Left lung (tissue), 10 donors: ENCODE measurements around the gene NEURL1B. TPM values are rescaled to one million over a fixed set of nuclear protein-coding genes. Genes with fewer than 3 reads are reported as not detected.

Experiments
- ATAC-seq: fragments of 200-7000 bp; cut with Tn5 transposase; one replicate; pipeline ENCODE4 v1.9.1; 2020; ENCODE audit warnings: moderate library complexity
- DNase-seq, 4 donors: peaks; one replicate each; pipeline ENCODE4 v3.0.0-alpha.2; 2013 to 2020
- H3K27ac ChIP-seq, 2 donors: fragments of 200-600 bp; sonication (generic) in 1 of 2; one replicate each; pipeline versions ENCODE4 v1.5.0 to v1.8.0; 2020 to 2021
- H3K27me3 ChIP-seq, 2 donors: fragments of 200-600 bp; sonication (generic) in 1 of 2; one replicate each; pipeline versions ENCODE4 v1.5.0 to v1.8.0; 2020 to 2021
- H3K36me3 ChIP-seq, 2 donors: fragments of 200-600 bp; sonication (generic) in 1 of 2; one replicate each; pipeline versions ENCODE4 v1.5.0 to v1.8.0; 2020 to 2021
- H3K4me1 ChIP-seq, 2 donors: fragments of 200-600 bp; one replicate each; pipeline ENCODE4 v1.8.0; 2021
- H3K4me3 ChIP-seq, 2 donors: fragments of 200-600 bp; sonication (generic) in 1 of 2; one replicate each; pipeline versions ENCODE4 v1.5.0 to v1.8.0; 2020 to 2021; ENCODE audit warnings: mild to moderate bottlenecking in 1 of 2
- H3K9me3 ChIP-seq, 2 donors: fragments of 200-600 bp; sonication (generic) in 1 of 2; one replicate each; pipeline versions ENCODE4 v1.5.0 to v1.8.0; 2020 to 2021
- intact Hi-C, 2 donors: fragments of 100-400 bp; cut with DNase I; formaldehyde crosslinking; loops; one replicate each; pipeline versions ENCODE4 v1.11.2 to v1.14.2; 2022
- polyA plus RNA-seq, 6 donors: library from polyadenylated mRNA; unstranded; fragments of 120-200 nt; gene quantifications; one replicate each; pipeline ENCODE4 v1.2.1, GENCODE V29; 2013; ENCODE audit not compliant: insufficient read length in 6 of 6
- total RNA-seq, 2 donors: library from RNA; stranded (reverse); fragmentation: NEBNext Ultra II Directional; extraction: Animal tissue kit (Norgen Biotek cat#: 25700); gene quantifications; one replicate each; pipeline ENCODE4 v1.2.1, GENCODE V29; 2021
- TF ChIP-seq, protein P1 (sequence below), 2 donors: fragments of 200-600 bp; sonication (generic) in 1 of 2; IDR thresholded peaks; one replicate each; pipeline versions ENCODE4 v1.5.0 to v1.8.0; 2021; ENCODE audit warnings: antibody characterized with exemption in 2 of 2
- donor health status: DM: no; HTN: yes; CAD: no.
- donor health status: DM: no; HTN: no; CAD: no.

The NEURL1B gene
- total and polyA plus RNA-seq, 8 donors: 11.8 to 34.1 (median 29.1) TPM

DNA sequence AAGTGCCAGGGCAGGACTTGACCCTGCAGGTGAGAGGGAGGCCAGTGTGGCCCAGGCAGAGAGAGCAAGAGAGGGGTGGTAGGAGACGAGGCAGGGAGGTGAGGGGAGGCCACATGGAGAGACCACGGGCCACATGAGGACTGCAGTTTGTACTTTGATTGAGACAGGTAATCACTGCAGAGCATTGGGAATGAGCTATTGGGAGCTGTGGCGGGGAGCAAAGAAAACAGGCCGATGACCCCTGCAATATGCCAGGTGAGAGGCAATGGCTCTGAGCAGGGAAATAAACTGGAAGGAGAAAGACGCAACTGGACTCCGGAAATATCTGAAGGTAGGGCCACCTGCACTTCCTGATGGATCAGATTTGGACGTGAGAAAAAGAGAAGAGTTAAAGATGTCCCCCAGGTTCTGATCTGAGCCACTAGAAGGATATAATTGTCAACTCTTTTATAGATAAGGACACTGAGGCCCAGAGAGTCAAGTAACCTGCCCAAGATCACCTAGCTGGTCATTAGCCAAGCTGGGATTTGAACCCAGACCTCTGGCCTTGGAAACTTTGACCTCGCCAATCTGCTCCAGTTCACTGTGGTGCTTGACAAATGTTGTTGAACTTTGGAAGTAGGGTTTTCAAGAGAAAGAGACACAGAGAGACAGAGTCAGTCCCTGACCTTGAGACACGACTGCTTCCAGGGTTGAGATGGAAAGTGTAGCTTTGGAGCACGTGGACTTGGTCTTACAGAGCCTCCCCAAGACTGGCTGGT, 87.6 kb downstream of the NEURL1B start:
- H3K4me3 ChIP-seq: no peak overlapping the region
- no peaks in the 10 kb centered on the region for H3K9me3 ChIP-seq
- no peak overlapping the region for H3K27ac ChIP-seq
- no peaks in the 10 kb centered on the region for H3K36me3 ChIP-seq
- DNase-seq: no peak
- intact Hi-C loops: no loop called here
- ATAC-seq: no peak
- H3K4me1 ChIP-seq: peaks cover 10 to 12% of the 10 kb centered on the region in 2 donors
- no peaks in the 10 kb centered on the region for H3K27me3 ChIP-seq
- TF ChIP-seq, protein P1, sequence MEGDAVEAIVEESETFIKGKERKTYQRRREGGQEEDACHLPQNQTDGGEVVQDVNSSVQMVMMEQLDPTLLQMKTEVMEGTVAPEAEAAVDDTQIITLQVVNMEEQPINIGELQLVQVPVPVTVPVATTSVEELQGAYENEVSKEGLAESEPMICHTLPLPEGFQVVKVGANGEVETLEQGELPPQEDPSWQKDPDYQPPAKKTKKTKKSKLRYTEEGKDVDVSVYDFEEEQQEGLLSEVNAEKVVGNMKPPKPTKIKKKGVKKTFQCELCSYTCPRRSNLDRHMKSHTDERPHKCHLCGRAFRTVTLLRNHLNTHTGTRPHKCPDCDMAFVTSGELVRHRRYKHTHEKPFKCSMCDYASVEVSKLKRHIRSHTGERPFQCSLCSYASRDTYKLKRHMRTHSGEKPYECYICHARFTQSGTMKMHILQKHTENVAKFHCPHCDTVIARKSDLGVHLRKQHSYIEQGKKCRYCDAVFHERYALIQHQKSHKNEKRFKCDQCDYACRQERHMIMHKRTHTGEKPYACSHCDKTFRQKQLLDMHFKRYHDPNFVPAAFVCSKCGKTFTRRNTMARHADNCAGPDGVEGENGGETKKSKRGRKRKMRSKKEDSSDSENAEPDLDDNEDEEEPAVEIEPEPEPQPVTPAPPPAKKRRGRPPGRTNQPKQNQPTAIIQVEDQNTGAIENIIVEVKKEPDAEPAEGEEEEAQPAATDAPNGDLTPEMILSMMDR (IDR thresholded peaks at IDR 0.05): no peak

DNA sequence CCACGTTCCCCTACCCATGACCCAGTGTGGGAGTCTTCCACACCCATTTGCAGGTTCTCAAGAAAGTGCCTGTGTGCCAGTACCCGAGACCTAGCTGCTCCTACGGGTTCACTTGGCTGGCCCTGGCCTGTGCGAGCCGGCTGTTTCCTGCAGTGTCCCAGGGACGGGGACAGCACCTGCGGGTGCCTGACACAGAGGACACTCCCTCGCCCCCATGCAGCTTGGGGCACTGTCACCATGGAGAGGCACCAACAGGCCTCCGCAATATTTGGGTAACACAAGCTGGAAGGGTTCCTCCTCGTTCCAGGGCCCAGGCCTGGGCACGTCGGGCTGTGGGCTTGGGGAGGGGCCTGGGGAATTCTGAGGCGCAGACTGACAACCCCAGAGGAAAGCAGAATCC, 88.5 kb downstream of the NEURL1B start:
- intact Hi-C loops: no loop called here

DNA sequence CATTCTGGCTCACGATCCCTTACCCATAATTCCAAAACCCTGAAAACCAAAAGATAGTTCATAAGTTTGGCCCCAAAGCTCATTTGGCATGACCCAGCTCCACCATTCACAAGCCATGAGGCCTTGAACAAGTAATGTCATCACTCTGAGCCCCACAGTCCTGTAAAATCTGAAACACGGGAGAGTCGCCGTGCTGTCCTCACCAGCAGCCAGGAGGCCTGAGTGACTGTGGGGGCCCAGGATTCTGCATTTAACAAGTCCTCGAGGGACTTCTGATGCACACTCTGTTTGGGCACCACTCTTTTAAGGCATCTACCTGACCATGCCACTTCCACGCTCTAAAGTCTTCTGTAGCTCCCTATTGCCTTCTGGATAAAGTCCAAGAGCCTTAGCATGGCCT, 89.2 kb downstream of the NEURL1B start:
- no peaks in the 10 kb centered on the region for H3K9me3 ChIP-seq
- no peaks in the 10 kb centered on the region for H3K36me3 ChIP-seq
- DNase-seq (peak in 1 of 4 donors; percentile 6), ATAC-seq (no peak)
- TF ChIP-seq, protein P1 (IDR thresholded peaks at IDR 0.05): no peak
- peaks cover 15 to 21% of the 10 kb centered on the region in 2 donors for H3K4me1 ChIP-seq
- H3K27ac ChIP-seq: no peak overlapping the region
- no peak overlapping the region for H3K4me3 ChIP-seq
- intact Hi-C loops: no loop called here
- H3K27me3 ChIP-seq: no peaks in the 10 kb centered on the region

More for the DNA sequence above, 88.5 kb downstream of the NEURL1B start:
- ATAC-seq (no peak), DNase-seq (peak in 1 of 4 donors; percentile 9)
- Histone ChIP-seq H3K4me1 (peaks cover 15 to 20% of the 10 kb centered on the region in 2 donors), H3K36me3 (no peaks in the 10 kb centered on the region), H3K27me3 (no peaks in the 10 kb centered on the region), H3K4me3 (no peak overlapping the region), H3K9me3 (no peaks in the 10 kb centered on the region), H3K27ac (no peak overlapping the region)
- TF ChIP-seq, protein P1 (IDR thresholded peaks at IDR 0.05): no peak

DNA sequence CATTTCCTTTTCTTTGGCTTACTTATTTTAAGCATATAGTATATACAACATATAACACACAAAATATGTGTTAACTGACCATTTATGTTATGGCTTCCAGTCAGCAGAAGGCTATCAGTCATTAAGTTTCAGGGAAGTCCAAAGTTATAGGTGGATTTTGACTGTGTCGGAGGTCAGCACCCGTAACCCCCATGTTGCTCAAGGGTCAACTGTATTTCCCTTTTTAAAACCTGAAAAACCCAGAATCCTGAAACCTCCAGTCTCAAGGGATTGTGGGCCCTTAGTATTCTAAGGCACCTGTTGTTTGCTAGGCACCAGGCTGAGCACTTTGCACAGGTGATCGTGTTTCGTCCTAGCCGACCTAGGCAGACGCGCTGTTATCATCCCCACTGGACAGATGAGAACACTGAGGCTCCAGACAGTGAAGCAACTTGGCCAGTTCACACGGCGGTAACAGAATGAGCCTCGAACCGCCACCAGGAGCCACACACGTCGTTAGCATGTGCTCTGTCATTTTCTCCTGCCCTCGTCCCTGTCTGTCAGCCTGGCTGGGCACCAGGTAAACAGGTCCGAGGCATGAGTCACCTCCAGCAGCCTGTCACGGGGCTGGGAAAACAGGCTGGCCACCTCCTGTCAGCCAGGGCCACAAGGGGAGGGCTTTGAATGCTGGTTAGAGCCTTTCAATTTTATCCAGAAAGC, 90.1 kb downstream of the NEURL1B start:
- intact Hi-C loops: no loop called here
- no peaks in the 10 kb centered on the region for H3K27me3 ChIP-seq
- peak in 2 of 4 donors; percentile 81 to 86 for DNase-seq
- TF ChIP-seq, protein P1 (IDR thresholded peaks at IDR 0.05): no peak
- no peak overlapping the region for H3K27ac ChIP-seq
- no peaks in the 10 kb centered on the region for H3K36me3 ChIP-seq
- peak; percentile 63 for ATAC-seq
- peaks cover 15 to 21% of the 10 kb centered on the region in 2 donors for H3K4me1 ChIP-seq
- H3K4me3 ChIP-seq: no peak overlapping the region
- no peaks in the 10 kb centered on the region for H3K9me3 ChIP-seq

DNA sequence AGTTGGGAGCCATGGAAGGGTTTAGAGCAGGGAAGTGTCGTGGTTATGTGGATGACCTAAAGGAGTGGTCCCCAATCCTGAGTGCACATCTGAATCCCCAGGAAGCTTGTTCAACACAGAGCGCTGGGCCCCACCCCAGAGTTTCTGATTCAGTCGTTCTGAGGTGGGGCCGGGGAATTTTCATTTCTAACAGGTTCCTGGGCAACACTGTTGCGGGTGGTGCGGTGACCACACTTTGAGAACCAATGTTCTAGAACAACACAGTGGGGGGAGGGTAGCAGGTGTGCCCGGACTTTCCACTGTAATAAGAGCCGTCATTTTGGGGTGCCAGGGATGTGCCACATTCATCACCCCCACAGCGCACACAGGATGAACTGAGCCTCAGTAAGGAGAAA, 90.6 kb downstream of the NEURL1B start:
- peak overlapping the region in 1 of 2 donors; percentile 92 for H3K27ac ChIP-seq
- H3K4me1 ChIP-seq: peaks cover 15 to 21% of the 10 kb centered on the region in 2 donors
- TF ChIP-seq, protein P1 (IDR thresholded peaks at IDR 0.05): no peak
- H3K27me3 ChIP-seq: no peaks in the 10 kb centered on the region
- intact Hi-C loops: no loop called here
- H3K9me3 ChIP-seq: no peaks in the 10 kb centered on the region
- DNase-seq (no peak), ATAC-seq (no peak)
- no peaks in the 10 kb centered on the region for H3K36me3 ChIP-seq
- H3K4me3 ChIP-seq: no peak overlapping the region
